Measurements from ENCODE around the gene TEX261. TPM values are rescaled to one million over a fixed set of nuclear protein-coding genes. Genes with fewer than 3 reads are reported as not detected.

TEX261 gene
- total RNA-seq, 1 donor from 2014 or later = 133 TPM

DNA sequence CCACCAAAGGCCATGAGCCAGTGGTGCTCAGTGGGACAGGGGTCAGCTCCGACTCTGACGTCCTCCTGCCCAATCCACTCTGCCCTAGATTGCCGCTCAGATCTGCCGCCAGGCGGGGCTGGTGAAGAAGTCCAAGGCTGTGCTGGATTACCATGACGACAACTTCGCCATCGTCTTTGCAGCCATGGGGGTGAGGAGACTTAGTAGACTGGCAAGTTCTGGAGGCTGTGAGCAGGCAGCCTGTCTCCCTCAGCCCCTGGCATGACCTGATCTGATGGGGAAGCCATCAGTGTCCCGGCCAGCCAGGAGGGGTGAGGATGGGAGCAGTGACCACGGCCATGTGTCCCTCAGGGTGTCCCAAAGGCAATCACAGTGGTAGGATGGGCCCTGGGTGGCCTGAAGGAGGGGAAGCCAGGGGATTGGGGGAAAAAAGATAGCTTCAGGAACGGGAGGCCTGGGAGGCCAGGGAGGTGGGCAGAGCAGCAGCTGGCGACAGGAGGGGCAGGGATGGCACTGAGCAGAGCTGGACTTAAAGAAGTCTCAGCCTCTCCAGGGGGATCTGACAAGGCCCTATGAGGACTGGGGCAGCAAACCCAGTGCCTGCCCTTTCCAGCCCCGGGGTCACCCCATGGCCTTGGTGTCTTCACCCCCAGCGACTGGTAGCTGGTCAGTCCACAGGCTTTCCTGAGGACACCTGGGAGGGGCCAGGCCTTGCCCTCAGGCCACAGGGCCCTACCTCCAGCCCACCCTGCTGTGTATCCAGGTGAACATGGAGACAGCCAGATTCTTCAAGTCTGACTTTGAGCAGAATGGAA is 33.6 kb downstream of the TEX261 start:
- peak in 1 of 2 donors; percentile 49 for DNase-seq (ENCODE audit: low spot score in 2 of 2)
- Histone ChIP-seq H3K4me1 (peaks cover 0 to 4% of the 10 kb centered on the region in 2 donors), H3K36me3 (no peaks in the 10 kb centered on the region), H3K4me3 (no peak overlapping the region), H3K27ac (no peak overlapping the region), H3K9me3 (no peaks in the 10 kb centered on the region), H3K27me3 (no peaks in the 10 kb centered on the region)
- intact Hi-C loops (cut with DNase I) = no loop called here
- TF ChIP-seq, protein P1, sequence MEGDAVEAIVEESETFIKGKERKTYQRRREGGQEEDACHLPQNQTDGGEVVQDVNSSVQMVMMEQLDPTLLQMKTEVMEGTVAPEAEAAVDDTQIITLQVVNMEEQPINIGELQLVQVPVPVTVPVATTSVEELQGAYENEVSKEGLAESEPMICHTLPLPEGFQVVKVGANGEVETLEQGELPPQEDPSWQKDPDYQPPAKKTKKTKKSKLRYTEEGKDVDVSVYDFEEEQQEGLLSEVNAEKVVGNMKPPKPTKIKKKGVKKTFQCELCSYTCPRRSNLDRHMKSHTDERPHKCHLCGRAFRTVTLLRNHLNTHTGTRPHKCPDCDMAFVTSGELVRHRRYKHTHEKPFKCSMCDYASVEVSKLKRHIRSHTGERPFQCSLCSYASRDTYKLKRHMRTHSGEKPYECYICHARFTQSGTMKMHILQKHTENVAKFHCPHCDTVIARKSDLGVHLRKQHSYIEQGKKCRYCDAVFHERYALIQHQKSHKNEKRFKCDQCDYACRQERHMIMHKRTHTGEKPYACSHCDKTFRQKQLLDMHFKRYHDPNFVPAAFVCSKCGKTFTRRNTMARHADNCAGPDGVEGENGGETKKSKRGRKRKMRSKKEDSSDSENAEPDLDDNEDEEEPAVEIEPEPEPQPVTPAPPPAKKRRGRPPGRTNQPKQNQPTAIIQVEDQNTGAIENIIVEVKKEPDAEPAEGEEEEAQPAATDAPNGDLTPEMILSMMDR (IDR thresholded peaks at IDR 0.05) = no peak

GRCh38 chr2:70959851-70960832 is 34.5 kb downstream of the TEX261 start:
- Histone ChIP-seq H3K27ac (no peak overlapping the region), H3K4me3 (no peak overlapping the region), H3K36me3 (no peaks in the 10 kb centered on the region), H3K4me1 (peaks cover 0 to 3% of the 10 kb centered on the region in 2 donors), H3K9me3 (no peaks in the 10 kb centered on the region), H3K27me3 (no peaks in the 10 kb centered on the region)
- TF ChIP-seq, protein P1 (IDR thresholded peaks at IDR 0.05) = no peak
- intact Hi-C loops (cut with DNase I) = no loop called here
- peak in 1 of 2 donors; percentile 24 for DNase-seq (ENCODE audit: low spot score in 2 of 2)

DNA sequence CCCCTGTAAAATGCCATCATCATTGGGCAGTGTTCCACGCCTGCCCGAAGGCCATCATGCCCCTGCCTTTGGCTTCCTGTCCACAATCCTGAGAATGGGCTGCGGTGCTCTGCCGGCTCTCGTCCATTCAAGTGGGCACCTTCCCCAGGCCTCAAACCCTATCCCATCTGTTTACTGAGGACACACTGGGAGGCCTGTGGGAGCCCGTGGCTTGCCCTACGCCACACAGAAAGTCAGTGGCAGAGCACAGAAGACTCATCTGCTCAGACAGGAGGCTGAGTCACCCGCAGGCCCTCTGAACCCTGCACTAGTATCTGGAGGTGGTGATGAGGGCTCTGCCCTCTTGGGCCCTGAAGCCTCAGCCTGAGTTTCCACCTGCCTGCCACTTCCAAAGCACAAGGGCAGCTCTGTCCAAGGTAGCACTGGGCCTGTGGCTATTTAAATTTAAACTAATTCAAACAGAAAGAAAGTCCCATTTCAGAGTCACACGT is 35.4 kb downstream of the TEX261 start:
- Histone ChIP-seq H3K36me3 (no peaks in the 10 kb centered on the region), H3K27me3 (no peaks in the 10 kb centered on the region), H3K9me3 (no peaks in the 10 kb centered on the region), H3K4me1 (no peaks in the 10 kb centered on the region), H3K27ac (no peak overlapping the region), H3K4me3 (no peak overlapping the region)
- intact Hi-C loops (cut with DNase I) = no loop called here
- peak in 1 of 2 donors; percentile 57 for DNase-seq (ENCODE audit: low spot score in 2 of 2)
- TF ChIP-seq, protein P1 (IDR thresholded peaks at IDR 0.05) = no peak

- no peak overlapping the region for H3K4me3 ChIP-seq
- no peaks in the 10 kb centered on the region for H3K27me3 ChIP-seq
- H3K27ac ChIP-seq = no peak overlapping the region
- no peaks in the 10 kb centered on the region for H3K36me3 ChIP-seq
- intact Hi-C loops (cut with DNase I) = no loop called here
- TF ChIP-seq, protein P1 (IDR thresholded peaks at IDR 0.05) = no peak
- H3K4me1 ChIP-seq = no peaks in the 10 kb centered on the region
- H3K9me3 ChIP-seq = no peaks in the 10 kb centered on the region
- peak in 1 of 2 donors; percentile 46 for DNase-seq (ENCODE audit: low spot score in 2 of 2)
These were observed 35.9 kb downstream of the TEX261 start for GRCh38 chr2:70958759-70959158.

DNA sequence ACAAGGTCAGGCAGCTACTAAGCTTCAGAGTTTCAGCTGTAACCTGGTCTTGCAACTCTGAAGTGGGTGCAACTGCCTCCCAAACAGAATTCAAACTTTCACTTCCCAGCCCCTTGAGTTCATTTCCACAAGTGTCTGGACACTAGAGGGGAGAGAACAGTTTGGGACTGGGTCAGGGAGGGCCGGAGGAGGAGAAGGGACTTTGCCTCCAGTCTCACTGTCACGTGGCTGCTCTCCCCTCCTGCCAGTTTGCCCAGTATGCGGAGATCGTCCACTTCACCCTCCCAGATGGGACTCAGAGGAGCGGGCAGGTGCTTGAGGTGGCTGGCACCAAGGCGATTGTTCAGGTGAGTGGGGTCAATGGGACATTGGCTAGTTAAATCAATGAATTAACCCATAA is 36.9 kb downstream of the TEX261 start:
- peak in 1 of 2 donors; percentile 19 for DNase-seq (ENCODE audit: low spot score in 2 of 2)
- no peak overlapping the region for H3K27ac ChIP-seq
- H3K9me3 ChIP-seq = no peaks in the 10 kb centered on the region
- intact Hi-C loops (cut with DNase I) = no loop called here
- no peak overlapping the region for H3K4me3 ChIP-seq
- H3K36me3 ChIP-seq = no peaks in the 10 kb centered on the region
- H3K4me1 ChIP-seq = no peaks in the 10 kb centered on the region
- H3K27me3 ChIP-seq = no peaks in the 10 kb centered on the region
- TF ChIP-seq, protein P1 (IDR thresholded peaks at IDR 0.05) = no peak
